OCI-LY3 (cell line): ENCODE measurements around the gene CCND1.

Experiments used
- H2AFZ ChIP-seq: fragments of 200-600, 300-600 bp; shearing (Covaris generic); 2 replicates; pipeline ENCODE4 v1.6.0; 2014; ENCODE audit warnings: antibody characterized with exemption, low read depth, low read length
- H3K27ac ChIP-seq: fragments of 200-600, 300-600 bp; sonication (generic); 2 replicates; pipeline ENCODE4 v1.5.1; 2014; ENCODE audit warnings: mild to moderate bottlenecking, low read length, moderate library complexity, mixed read lengths
- H3K27me3 ChIP-seq: fragments of 200-600, 300-600 bp; sonication (generic); 2 replicates; pipeline ENCODE4 v1.6.1; 2014; ENCODE audit warnings: low read depth, low read length, mixed read lengths
- H3K36me3 ChIP-seq: fragments of 200-600, 300-600 bp; sonication (generic); replicated peaks from 2 replicates; pipeline ENCODE3; 2014; ENCODE audit warnings: low read depth, low read length, mixed read lengths
- H3K4me1 ChIP-seq: fragments of 300-600, 200-600 bp; sonication (generic); 2 replicates; pipeline ENCODE4 v1.6.1; 2014; ENCODE audit warnings: low read length, mixed read lengths
- H3K4me2 ChIP-seq: fragments of 200-600, 300-600 bp; sonication (generic); 2 replicates; pipeline ENCODE4 v1.6.1; 2014; ENCODE audit warnings: low read length, mixed read lengths
- H3K4me3 ChIP-seq: fragments of 300-600, 200-600 bp; sonication (generic); 2 replicates; pipeline ENCODE4 v1.5.1; 2014; ENCODE audit warnings: antibody characterized with exemption, mild to moderate bottlenecking, low read length, moderate library complexity
- H3K79me2 ChIP-seq: fragments of 300-600, 200-600 bp; shearing (Covaris generic); 2 replicates; pipeline ENCODE4 v1.6.1; 2014; ENCODE audit warnings: mild to moderate bottlenecking, low read length, mixed read lengths
- H3K9ac ChIP-seq: fragments of 300-600, 200-600 bp; shearing (Covaris generic); 2 replicates; pipeline ENCODE4 v1.6.0; 2014; ENCODE audit warnings: mild to moderate bottlenecking, low read length, moderate library complexity
- H3K9me3 ChIP-seq: fragments of 200-600, 300-600 bp; shearing (Covaris generic); 2 replicates; pipeline ENCODE4 v1.6.1; 2014; ENCODE audit warnings: low read length, mixed read lengths; ENCODE audit not compliant: insufficient read depth
- H4K20me1 ChIP-seq: fragments of 200-600, 300-600 bp; sonication (generic); 2 replicates; pipeline ENCODE4 v1.6.1; 2016; ENCODE audit warnings: low read length, mixed read lengths; ENCODE audit not compliant: insufficient read depth
- EZH2phosphoT487 ChIP-seq: fragments of 200-600 bp; shearing (Covaris generic); IDR thresholded peaks from 2 replicates; pipeline ENCODE4 v1.6.1; 2018; ENCODE audit warnings: antibody characterized with exemption, mixed run types, low read depth
- TF ChIP-seq, protein P1 (sequence below): fragments of 200-600, 300-600 bp; sonication (generic); IDR thresholded peaks from 2 replicates; pipeline ENCODE4 v1.5.1; 2014; ENCODE audit warnings: antibody characterized with exemption, low read length, low read depth

CCND1 gene

DNA sequence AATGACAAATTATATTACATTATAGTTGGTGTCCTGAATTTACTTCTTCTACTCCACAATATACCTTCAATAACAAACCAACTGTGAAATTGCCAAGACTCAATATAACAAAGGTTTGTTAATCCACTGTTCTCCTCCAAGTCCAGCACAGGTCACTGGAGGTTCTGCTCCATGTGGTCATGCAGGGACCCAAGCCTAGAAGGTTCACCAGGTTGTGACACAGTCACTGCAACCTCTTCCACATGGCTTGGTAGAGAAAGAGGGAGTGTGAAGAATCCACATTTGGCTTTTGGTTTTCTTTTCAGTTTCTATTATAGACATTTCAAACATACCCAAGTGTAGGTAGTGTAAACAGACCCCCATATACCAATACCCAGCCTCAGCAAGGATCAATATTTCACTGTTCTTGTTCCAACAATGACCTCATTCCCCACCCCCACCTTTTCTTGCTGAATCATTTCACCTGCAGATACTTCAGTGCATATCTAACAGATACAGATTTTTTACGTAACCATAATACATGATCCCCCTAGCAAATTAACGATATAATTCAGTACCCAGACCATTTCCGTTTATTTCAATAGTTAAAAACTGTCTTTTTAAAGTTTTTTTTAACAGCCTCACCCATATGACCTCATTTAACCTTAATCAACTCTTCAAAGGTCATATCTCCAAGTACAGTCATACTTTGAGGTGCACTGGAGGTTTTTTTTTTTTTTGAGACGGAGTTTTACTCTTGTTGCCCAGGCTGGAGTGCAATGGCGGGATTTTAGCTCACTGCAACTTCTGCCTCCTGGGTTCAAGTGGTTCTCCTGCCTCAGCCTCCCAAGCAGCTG lies 48.7 kb downstream of the CCND1 start:
- H3K27me3 ChIP-seq = peaks cover 9% of the 10 kb centered on the region
- TF ChIP-seq EZH2phosphoT487 = no peak
- TF ChIP-seq, protein P1, sequence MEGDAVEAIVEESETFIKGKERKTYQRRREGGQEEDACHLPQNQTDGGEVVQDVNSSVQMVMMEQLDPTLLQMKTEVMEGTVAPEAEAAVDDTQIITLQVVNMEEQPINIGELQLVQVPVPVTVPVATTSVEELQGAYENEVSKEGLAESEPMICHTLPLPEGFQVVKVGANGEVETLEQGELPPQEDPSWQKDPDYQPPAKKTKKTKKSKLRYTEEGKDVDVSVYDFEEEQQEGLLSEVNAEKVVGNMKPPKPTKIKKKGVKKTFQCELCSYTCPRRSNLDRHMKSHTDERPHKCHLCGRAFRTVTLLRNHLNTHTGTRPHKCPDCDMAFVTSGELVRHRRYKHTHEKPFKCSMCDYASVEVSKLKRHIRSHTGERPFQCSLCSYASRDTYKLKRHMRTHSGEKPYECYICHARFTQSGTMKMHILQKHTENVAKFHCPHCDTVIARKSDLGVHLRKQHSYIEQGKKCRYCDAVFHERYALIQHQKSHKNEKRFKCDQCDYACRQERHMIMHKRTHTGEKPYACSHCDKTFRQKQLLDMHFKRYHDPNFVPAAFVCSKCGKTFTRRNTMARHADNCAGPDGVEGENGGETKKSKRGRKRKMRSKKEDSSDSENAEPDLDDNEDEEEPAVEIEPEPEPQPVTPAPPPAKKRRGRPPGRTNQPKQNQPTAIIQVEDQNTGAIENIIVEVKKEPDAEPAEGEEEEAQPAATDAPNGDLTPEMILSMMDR = no peak
- no peak overlapping the region for H3K4me2 ChIP-seq
- H3K27ac ChIP-seq = no peak overlapping the region
- H3K9ac ChIP-seq = no peak overlapping the region
- no peaks in the 10 kb centered on the region for H3K9me3 ChIP-seq
- H4K20me1 ChIP-seq = no peaks in the 10 kb centered on the region
- peaks cover 13% of the 10 kb centered on the region for H3K4me1 ChIP-seq
- H3K4me3 ChIP-seq = no peak overlapping the region
- H3K79me2 ChIP-seq = no peaks in the 10 kb centered on the region
- no peak overlapping the region for H2AFZ ChIP-seq
- no peaks in the 10 kb centered on the region for H3K36me3 ChIP-seq

DNA sequence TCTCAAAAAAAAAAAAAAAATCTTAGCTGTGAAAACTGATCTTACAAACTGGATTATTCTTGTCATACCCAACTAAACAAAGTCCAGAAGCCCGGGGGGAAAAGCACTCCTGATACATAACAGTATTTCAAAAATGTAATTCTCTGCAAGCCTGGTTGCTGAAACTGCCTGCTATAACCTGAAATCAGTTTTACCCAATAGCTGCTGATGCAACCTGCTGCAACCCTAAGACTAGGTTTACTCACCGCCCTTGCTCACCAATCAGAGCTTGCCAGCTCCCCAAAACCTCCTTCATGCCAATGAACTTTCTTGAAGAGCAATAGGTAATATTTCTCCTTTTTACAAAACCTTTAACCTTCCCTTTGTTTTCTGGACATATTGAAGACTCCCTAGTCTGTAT lies 50.5 kb downstream of the CCND1 start:
- Histone ChIP-seq H2AFZ (no peak overlapping the region), H3K4me3 (no peak overlapping the region), H3K79me2 (no peaks in the 10 kb centered on the region), H4K20me1 (no peaks in the 10 kb centered on the region), H3K9ac (no peak overlapping the region), H3K4me2 (no peak overlapping the region), H3K9me3 (no peaks in the 10 kb centered on the region), H3K27ac (no peak overlapping the region), H3K36me3 (no peaks in the 10 kb centered on the region), H3K4me1 (peaks cover 8% of the 10 kb centered on the region), H3K27me3 (peaks cover 15% of the 10 kb centered on the region)
- no peak for TF ChIP-seq EZH2phosphoT487
- TF ChIP-seq, protein P1 = no peak

DNA sequence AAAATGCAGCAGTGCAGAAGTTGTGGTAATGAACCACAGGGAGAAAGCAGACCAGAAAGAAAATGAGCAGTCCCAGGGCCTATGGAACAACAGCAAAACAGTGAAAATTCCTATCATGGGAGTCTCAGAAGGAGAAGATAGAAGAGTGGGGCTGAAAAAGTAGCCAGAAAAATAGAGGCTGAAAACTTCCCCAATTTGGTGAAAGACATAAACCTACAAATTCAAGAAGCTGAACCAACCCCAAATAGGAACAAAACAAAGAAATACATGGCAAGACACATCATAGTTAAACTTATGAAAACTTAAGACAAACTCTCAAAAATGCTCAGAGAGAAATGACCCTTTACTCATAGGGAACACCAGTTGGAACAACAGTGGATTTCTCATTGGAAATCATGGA lies 51.5 kb downstream of the CCND1 start:
- H3K9me3 ChIP-seq = no peaks in the 10 kb centered on the region
- no peaks in the 10 kb centered on the region for H3K79me2 ChIP-seq
- H3K9ac ChIP-seq = no peak overlapping the region
- no peak overlapping the region for H3K4me3 ChIP-seq
- H3K27ac ChIP-seq = no peak overlapping the region
- no peak overlapping the region for H2AFZ ChIP-seq
- peaks cover 25% of the 10 kb centered on the region for H3K27me3 ChIP-seq
- H3K4me1 ChIP-seq = peaks cover 8% of the 10 kb centered on the region
- no peaks in the 10 kb centered on the region for H3K36me3 ChIP-seq
- TF ChIP-seq, protein P1 = no peak
- no peak for TF ChIP-seq EZH2phosphoT487
- no peaks in the 10 kb centered on the region for H4K20me1 ChIP-seq
- H3K4me2 ChIP-seq = no peak overlapping the region

DNA sequence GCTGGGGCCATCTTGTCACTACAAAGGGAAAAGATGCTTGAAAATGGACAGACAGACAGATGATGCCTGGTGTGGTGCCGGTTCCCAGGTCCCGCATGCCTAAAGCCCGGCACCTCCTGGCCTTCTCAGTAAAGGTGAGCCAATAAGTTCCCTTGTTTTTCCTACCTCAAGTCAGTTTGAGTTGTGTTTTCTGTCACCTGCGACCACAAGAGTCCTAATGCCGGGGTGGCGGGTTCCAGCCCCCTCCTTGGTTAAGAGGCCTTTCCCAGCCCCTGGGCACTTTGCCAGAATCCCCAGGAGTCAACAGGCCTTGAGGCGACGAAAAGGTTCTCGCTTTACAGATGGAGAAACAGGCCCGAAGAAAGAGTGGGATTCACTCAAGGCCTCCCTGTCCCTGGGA lies 53.8 kb downstream of the CCND1 start:
- Histone ChIP-seq H4K20me1 (no peaks in the 10 kb centered on the region), H3K27me3 (peaks cover 26% of the 10 kb centered on the region), H2AFZ (no peak overlapping the region), H3K4me3 (no peak overlapping the region), H3K4me1 (no peaks in the 10 kb centered on the region), H3K9ac (no peak overlapping the region), H3K9me3 (no peaks in the 10 kb centered on the region), H3K27ac (no peak overlapping the region), H3K4me2 (no peak overlapping the region), H3K79me2 (no peaks in the 10 kb centered on the region), H3K36me3 (no peaks in the 10 kb centered on the region)
- TF ChIP-seq, protein P1 = no peak
- TF ChIP-seq EZH2phosphoT487 = no peak
